ENCODE measurements around the gene AKR1E2. TPM values are rescaled to one million over a fixed set of nuclear protein-coding genes. Genes with fewer than 3 reads are reported as not detected.

The AKR1E2 gene
- total and polyA plus RNA-seq, 9 of the 15 experiments (the other 6 are each of a cell fraction or from before 2014, with no cell fraction given) = 4.2 to 16.6 (median 9.8) TPM

DNA sequence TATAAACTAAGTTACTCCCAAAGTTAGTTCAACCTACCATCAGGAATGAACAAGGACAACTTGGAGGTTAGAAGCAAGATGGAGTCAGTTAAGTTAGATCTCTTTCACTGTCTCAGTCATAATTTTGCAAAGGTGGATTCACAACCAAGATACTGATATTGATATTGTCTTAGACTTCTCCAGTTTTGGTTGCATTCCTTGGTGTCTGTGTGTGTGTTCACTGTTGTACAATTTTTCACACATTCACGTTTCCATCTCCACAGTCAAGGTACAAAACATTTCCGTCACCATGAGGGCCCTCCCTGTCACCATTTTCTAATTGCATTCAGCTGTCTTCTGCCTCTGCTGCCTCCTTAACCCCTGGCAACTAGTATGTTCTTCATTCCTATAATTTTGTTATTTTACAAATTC, 41.1 kb downstream of the AKR1E2 start (continued):
- TF ChIP-seq, protein P1, sequence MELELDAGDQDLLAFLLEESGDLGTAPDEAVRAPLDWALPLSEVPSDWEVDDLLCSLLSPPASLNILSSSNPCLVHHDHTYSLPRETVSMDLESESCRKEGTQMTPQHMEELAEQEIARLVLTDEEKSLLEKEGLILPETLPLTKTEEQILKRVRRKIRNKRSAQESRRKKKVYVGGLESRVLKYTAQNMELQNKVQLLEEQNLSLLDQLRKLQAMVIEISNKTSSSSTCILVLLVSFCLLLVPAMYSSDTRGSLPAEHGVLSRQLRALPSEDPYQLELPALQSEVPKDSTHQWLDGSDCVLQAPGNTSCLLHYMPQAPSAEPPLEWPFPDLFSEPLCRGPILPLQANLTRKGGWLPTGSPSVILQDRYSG (tag; conservative IDR thresholded peaks at IDR 0.05; ENCODE audit: low read depth) = peak; percentile 95
- TF ChIP-seq MEF2D (tag; conservative IDR thresholded peaks at IDR 0.05; ENCODE audit: low read depth) (peak; percentile 89), ZNF212 (CRISPR knock-in tag; IDR thresholded peaks at IDR 0.05) (0 out of 2 replicates have a peak, but pooled peaks have one; percentile 43), ETV1 (tag; conservative IDR thresholded peaks at IDR 0.05; ENCODE audit: low read depth) (peak; percentile 39; the same call in 1 of the 2 replicates), ZNF239 (CRISPR knock-in tag; IDR thresholded peaks at IDR 0.05) (peak; percentile 69), ZNF174 (CRISPR knock-in tag; IDR thresholded peaks at IDR 0.05) (0 out of 2 replicates have a peak, but pooled peaks have one; percentile 27), CBX5 (IDR thresholded peaks at IDR 0.05; ENCODE audit: borderline replicate concordance, low read depth) (no peak), RBFOX2 (IDR thresholded peaks at IDR 0.05; ENCODE audit: low read depth, low read length) (peak; percentile 39; the same call in 1 of the 2 replicates), KLF6 (CRISPR knock-in tag; IDR thresholded peaks at IDR 0.05; ENCODE audit: borderline replicate concordance) (peak; percentile 88), CREB5 (CRISPR knock-in tag; IDR thresholded peaks at IDR 0.05) (peak; percentile 51; the same call in 1 of the 2 replicates), ZNF133 (CRISPR knock-in tag; IDR thresholded peaks at IDR 0.05) (0 out of 2 replicates have a peak, but pooled peaks have one; percentile 22), NR2F6 (CRISPR knock-in tag; IDR thresholded peaks at IDR 0.05) (0 out of 2 replicates have a peak, but pooled peaks have one; percentile 51), ZNF175 (CRISPR knock-in tag; IDR thresholded peaks at IDR 0.05; ENCODE audit: low read depth) (no peak; the same call in 1 of the 2 replicates), ZNF41 (CRISPR knock-in tag; conservative IDR thresholded peaks at IDR 0.05) (peak; percentile 69; the same call in 1 of the 2 replicates), ERF (CRISPR knock-in tag; IDR thresholded peaks at IDR 0.05) (0 out of 2 replicates have a peak, but pooled peaks have one; percentile 64), HIVEP1 (CRISPR knock-in tag; IDR thresholded peaks at IDR 0.05) (peak; percentile 77; the same call in 1 of the 2 replicates), HDAC8 (tag; IDR thresholded peaks at IDR 0.05) (peak; percentile 93), ZBTB26 (CRISPR knock-in tag; IDR thresholded peaks at IDR 0.05) (peak; percentile 64; the same call in 1 of the 2 replicates), OTX1 (CRISPR knock-in tag; IDR thresholded peaks at IDR 0.05) (no peak), TGIF2 (CRISPR knock-in tag; IDR thresholded peaks at IDR 0.05) (no peak), RHOXF2B (CRISPR knock-in tag; conservative IDR thresholded peaks at IDR 0.05) (no peak), ZNF445 (CRISPR knock-in tag; IDR thresholded peaks at IDR 0.05; ENCODE audit: low read depth) (peak; percentile 59; the same call in 1 of the 2 replicates)
- TF ChIP-seq, protein P2, sequence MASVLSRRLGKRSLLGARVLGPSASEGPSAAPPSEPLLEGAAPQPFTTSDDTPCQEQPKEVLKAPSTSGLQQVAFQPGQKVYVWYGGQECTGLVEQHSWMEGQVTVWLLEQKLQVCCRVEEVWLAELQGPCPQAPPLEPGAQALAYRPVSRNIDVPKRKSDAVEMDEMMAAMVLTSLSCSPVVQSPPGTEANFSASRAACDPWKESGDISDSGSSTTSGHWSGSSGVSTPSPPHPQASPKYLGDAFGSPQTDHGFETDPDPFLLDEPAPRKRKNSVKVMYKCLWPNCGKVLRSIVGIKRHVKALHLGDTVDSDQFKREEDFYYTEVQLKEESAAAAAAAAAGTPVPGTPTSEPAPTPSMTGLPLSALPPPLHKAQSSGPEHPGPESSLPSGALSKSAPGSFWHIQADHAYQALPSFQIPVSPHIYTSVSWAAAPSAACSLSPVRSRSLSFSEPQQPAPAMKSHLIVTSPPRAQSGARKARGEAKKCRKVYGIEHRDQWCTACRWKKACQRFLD (CRISPR knock-in tag; IDR thresholded peaks at IDR 0.05) = peak; percentile 88
- TF ChIP-seq, protein P3, sequence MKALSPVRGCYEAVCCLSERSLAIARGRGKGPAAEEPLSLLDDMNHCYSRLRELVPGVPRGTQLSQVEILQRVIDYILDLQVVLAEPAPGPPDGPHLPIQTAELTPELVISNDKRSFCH (CRISPR knock-in tag; IDR thresholded peaks at IDR 0.05) = no peak
- TF ChIP-seq, protein P3 (tag; IDR thresholded peaks at IDR 0.05) = peak; percentile 97
